Stimulated activated CD8-positive, alpha-beta memory T cell treated with anti-CD3 and anti-CD28 coated beads, Interleukin-7, amount 100 ng/mL, for 24 hours (primary cell): ENCODE measurements around the gene FGL2.
"Not testable (repeated sequence)": the region's sequence is repeated elsewhere in the genome, so short reads cannot be mapped to it uniquely, and the experiment has no call there.

Experiments used
- DNase-seq: peaks from one replicate; pipeline ENCODE4 v3.0.0-alpha.2; 2020; ENCODE audit warnings: low read depth

Gene FGL2

DNA sequence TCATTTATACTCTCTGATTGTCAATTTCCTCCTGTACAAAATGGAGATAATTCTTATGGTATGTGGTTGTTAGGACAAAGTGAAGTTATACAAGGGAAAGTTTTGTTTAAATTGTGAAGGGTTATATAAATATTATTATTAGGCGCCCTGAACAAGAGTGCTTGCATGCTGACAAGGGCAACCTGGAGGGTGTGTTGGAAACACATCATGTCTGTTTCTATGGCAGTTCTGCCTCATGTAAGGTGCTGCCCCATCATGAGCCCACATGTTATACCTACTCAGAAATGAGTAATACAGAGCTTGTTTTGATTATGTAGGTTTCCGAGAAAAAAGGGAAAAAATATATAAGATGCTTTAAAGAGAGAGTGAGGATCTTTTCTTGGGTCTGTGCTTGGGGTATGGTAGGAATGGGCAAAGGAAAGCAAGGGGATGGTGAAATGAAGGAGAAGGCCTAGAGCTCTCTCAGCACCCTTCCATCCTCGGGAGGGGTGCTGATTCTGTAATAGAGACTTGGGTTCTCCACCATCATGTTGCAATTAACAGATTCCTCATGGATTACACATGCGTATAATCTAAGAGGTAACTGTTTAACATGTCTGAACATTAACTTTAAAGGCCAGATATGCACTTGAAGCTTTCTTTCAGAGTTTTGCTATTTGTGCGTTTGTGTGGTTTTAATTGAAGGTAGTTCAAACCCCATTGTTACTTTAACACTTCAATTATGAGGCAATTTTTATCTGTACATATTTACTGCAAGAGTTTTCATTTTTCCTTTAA lies 43.8 kb downstream of the FGL2 start:
- not testable (repeated sequence) for DNase-seq

DNA sequence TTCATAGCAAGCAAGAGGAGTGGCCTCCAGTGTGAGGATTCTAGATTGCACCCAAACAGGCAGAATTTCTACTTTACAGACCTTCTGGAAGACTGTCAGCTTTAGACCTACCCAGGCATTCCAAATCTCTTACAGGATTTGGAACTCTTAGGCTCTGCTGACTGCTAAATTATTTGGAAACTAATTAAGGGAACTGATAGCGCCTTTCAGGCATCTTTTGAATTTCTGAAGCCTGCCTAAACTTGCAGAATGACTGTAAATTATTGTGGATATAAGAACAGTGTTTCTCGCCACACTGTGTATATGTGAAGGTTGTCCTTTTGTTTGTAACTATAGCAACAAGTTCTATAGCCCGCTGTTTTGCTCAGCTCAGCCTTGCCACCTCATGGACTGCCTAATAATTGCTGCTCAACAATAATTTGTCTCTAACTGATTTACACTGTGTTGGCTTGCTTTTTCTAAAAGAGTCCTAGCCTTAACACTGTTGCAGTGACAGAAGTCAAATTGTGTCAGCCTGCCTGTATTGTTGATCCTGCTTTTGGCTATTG lies 44.6 kb downstream of the FGL2 start:
- DNase-seq: not testable (repeated sequence)

DNA sequence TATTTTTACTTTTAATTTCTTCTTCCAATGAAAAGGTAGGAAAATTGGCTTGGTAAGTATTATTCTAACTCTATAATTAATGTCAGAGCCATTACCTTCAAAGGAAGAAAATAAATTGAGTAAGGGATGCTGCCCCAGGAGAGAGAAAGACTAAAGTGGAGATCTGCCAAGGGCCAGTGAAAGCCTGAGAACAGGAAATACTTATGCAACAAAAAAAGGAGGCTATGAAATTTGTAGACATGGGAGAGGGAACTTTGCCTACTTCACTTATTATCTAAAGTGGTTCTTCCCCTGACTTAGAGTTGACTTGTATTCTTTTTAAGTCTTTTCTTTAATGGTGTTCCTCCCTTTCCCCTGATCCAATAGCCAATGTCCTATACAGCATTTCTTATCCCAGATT lies 47.4 kb downstream of the FGL2 start:
- DNase-seq: not testable (repeated sequence)
